Neutrophil (primary cell): ENCODE measurements around the gene CFAP20.
"Not testable (repeated sequence)": the region's sequence is repeated elsewhere in the genome, so short reads cannot be mapped to it uniquely, and the experiment has no call there.

Experiments used
- H3K27ac ChIP-seq: fragments of 200-600 bp; sonication (generic); 2 replicates; pipeline ENCODE4 v1.5.1; 2016; ENCODE audit warnings: mild to moderate bottlenecking, moderate library complexity
- H3K27me3 ChIP-seq: fragments of 200-600 bp; sonication (generic); 2 replicates; pipeline ENCODE4 v1.6.0; 2016; ENCODE audit warnings: mild to moderate bottlenecking
- H3K36me3 ChIP-seq: fragments of 200-600 bp; sonication (generic); 2 replicates; pipeline ENCODE4 v1.5.1; 2017
- H3K4me1 ChIP-seq, 2 experiments: fragments of 200-600 bp in 1 of 2; sonication (generic) in 1 of 2; 1 replicate in 1 of 2; 2 replicates in 1 of 2; pipeline versions ENCODE4 v1.5.1 to v1.6.1; 2013 to 2016; ENCODE audit warnings: low read depth in 1 of 2, low read length in 1 of 2, mild to moderate bottlenecking in 1 of 2, moderate library complexity in 1 of 2; ENCODE audit not compliant: control insufficient read depth in 1 of 2, insufficient read depth in 1 of 2
- H3K4me3 ChIP-seq, 2 experiments: fragments of 200-600 bp in 1 of 2; sonication (generic) in 1 of 2; 1 replicate in 1 of 2; 2 replicates in 1 of 2; pipeline ENCODE4 v1.5.1; 2013 to 2016; ENCODE audit warnings: low read depth in 1 of 2, low read length in 1 of 2, mild to moderate bottlenecking in 1 of 2, moderate library complexity in 1 of 2
- H3K9me3 ChIP-seq: fragments of 200-600 bp; sonication (generic); 2 replicates; pipeline ENCODE4 v1.5.1; 2016
- CTCF ChIP-seq: fragments of 200-600 bp; sonication (generic); IDR thresholded peaks from 2 replicates; pipeline ENCODE4 v1.5.1; 2016; ENCODE audit warnings: antibody characterized with exemption

Gene CFAP20

DNA sequence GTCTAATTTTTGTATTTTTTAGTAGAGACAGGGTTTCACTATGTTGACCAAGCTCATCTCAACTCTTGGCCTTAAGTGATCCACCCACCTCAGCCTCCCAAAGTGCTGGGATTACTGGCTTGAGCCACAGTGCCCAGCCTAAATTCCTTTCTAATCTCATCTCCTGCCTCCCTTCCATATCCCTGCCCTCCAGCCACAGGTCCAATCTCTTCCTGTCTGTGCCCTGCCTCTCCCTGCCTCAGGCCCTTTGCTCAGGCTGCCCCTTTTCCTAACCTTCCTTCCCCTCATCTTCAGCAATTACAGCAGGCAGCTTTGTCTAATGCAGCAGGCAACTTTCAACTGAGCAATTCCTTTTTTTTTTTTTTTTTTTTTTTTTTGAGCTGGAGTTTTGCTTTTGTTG, 46.8 kb downstream of the CFAP20 start:
- no peak overlapping the region for H3K27ac ChIP-seq
- no peaks in the 10 kb centered on the region for H3K36me3 ChIP-seq
- H3K4me3 ChIP-seq, result no peak overlapping the region
- H3K4me1 ChIP-seq, result no peaks in the 10 kb centered on the region
- H3K9me3 ChIP-seq, result no peaks in the 10 kb centered on the region
- no peak for TF ChIP-seq CTCF
- H3K27me3 ChIP-seq, result no peaks in the 10 kb centered on the region

GRCh38 chr16:58080657-58081056, 48.5 kb downstream of the CFAP20 start:
- H3K9me3 ChIP-seq, H3K27me3 ChIP-seq, H3K4me3 ChIP-seq, H3K36me3 ChIP-seq, H3K27ac ChIP-seq, H3K4me1 ChIP-seq: not testable (repeated sequence)

DNA sequence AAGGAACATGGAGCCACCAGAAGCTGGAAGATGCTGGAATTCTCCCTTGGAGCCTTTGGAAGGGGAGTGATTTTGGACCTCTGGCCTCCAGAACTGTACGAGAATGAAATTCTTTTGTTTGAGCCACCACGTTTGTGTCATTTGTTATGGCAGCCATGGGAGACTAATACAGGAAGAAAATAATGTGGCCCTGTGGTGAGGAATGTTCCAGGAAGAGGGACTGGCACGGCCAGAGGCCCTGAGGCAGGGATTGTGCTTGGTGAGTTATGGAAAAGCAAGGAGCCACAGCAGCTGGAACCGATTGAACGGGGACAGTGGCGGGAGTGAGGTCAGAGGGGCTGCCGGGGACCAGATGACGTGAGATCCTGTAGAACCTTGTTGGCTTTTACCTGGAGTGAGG, 51.4 kb downstream of the CFAP20 start:
- no peak for TF ChIP-seq CTCF
- H3K9me3 ChIP-seq, result no peaks in the 10 kb centered on the region
- H3K27ac ChIP-seq, result no peak overlapping the region
- H3K4me3 ChIP-seq, result no peak overlapping the region
- H3K27me3 ChIP-seq, result no peaks in the 10 kb centered on the region
- no peaks in the 10 kb centered on the region for H3K36me3 ChIP-seq
- no peaks in the 10 kb centered on the region for H3K4me1 ChIP-seq

DNA sequence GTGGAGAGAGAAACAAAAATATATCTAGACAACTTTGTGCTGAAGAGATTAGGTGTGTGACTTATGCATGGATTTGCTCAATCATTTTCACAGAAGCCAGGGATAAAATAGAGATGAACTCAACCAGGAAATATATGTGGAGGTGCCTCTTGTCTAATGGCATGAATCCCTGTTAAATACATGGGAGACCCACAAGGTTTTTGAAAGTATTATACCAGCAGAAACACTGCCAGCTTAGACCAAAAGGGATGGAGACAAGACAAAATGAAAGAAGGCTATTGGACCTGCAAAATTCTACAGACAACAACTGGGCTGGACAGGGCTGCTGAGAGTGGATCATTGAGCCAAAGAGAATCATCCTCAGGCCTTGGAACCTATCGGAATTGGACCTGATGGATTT, 52.7 kb downstream of the CFAP20 start:
- Histone ChIP-seq H3K27ac (no peak overlapping the region), H3K4me1 (no peaks in the 10 kb centered on the region), H3K36me3 (no peaks in the 10 kb centered on the region), H3K27me3 (no peaks in the 10 kb centered on the region), H3K4me3 (no peak overlapping the region), H3K9me3 (no peaks in the 10 kb centered on the region)
- TF ChIP-seq CTCF, result no peak

DNA sequence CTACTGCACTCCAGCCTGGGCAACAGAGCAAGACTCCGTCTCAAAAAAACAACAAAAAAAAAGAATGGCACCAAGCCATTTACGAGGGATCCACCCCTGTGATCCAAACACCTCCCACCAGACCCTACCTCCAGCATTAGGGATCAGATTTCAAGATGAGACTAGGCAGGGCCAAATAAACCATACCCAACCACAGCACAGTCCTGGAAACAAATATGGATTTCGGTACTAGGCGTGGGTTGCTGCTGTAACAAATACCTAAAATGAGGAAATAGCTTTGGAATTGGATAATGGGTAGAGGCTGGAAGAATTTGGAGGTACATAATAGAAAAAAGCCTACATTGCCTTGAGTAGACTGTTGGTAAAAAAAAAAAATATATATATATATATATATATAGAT, 54.5 kb downstream of the CFAP20 start:
- Histone ChIP-seq H3K4me3 (no peak overlapping the region), H3K4me1 (no peaks in the 10 kb centered on the region), H3K27me3 (no peaks in the 10 kb centered on the region), H3K9me3 (no peaks in the 10 kb centered on the region), H3K27ac (no peak overlapping the region), H3K36me3 (no peaks in the 10 kb centered on the region)
- no peak for TF ChIP-seq CTCF

GRCh38 chr16:58073086-58073485, 56.1 kb downstream of the CFAP20 start:
- not testable (repeated sequence) for H3K27ac ChIP-seq, H3K36me3 ChIP-seq, H3K4me3 ChIP-seq, H3K9me3 ChIP-seq, H3K4me1 ChIP-seq, H3K27me3 ChIP-seq

GRCh38 chr16:58072134-58072533, 57.0 kb downstream of the CFAP20 start:
- not testable (repeated sequence) for H3K9me3 ChIP-seq, H3K27me3 ChIP-seq, H3K36me3 ChIP-seq, H3K27ac ChIP-seq, H3K4me3 ChIP-seq, H3K4me1 ChIP-seq
